K562 (cell line): Measurements from ENCODE around the gene KIF3A. TPM values are rescaled to one million over a fixed set of nuclear protein-coding genes. Genes with fewer than 3 reads are reported as not detected.
A peak's percentile ranks its signal among the peaks of the same experiment; 100 is the strongest.

Source experiments
- GABPB1 ChIP-seq: sonication (generic); formaldehyde crosslinking; IDR thresholded peaks from 2 replicates; pipeline ENCODE4 v1.8.0; 2022; ENCODE audit warnings: mild to moderate bottlenecking, missing genetic modification reagents
- HMG20B ChIP-seq: fragments of 250-450 bp; sonication (Bioruptor Pico); IDR thresholded peaks from 2 replicates; pipeline ENCODE4 v1.5.0; 2021; ENCODE audit warnings: mild to moderate bottlenecking
- KLF13 ChIP-seq: fragments of 450-650 bp; IDR thresholded peaks from 2 replicates; pipeline ENCODE4 v1.6.1; 2016; ENCODE audit warnings: missing genetic modification characterization, low read depth, mild to moderate bottlenecking, missing compliant biosample characterization, moderate library complexity, borderline replicate concordance
- KLF16 ChIP-seq: IDR thresholded peaks from 2 replicates; pipeline ENCODE4 v1.6.1; 2016; ENCODE audit warnings: antibody characterized with exemption
- MAFK ChIP-seq: IDR thresholded peaks from 2 replicates; pipeline ENCODE4 v1.6.1; 2011; ENCODE audit warnings: low read length, improper control_type of control experiment
- MTA3 ChIP-seq: fragments of 450-650 bp; formaldehyde crosslinking; IDR thresholded peaks from 2 replicates; pipeline ENCODE4 v1.6.1; 2017; ENCODE audit warnings: mild to moderate bottlenecking, borderline replicate concordance
- NFATC3 ChIP-seq: fragments of 450-650 bp; IDR thresholded peaks from 2 replicates; pipeline ENCODE4 v1.6.1; 2017; ENCODE audit warnings: mild to moderate bottlenecking
- NR2C2 ChIP-seq, 2 experiments: fragments of 200-800 bp in 1 of 2; sonication (Bioruptor generic) in 1 of 2; sonication (generic) in 1 of 2; formaldehyde crosslinking in 1 of 2; IDR thresholded peaks; 2 replicates each; pipeline versions ENCODE4 v1.6.1 to v1.8.0; 2016 to 2022; ENCODE audit warnings: mild to moderate bottlenecking in 1 of 2, missing compliant biosample characterization in 1 of 2, missing genetic modification characterization in 1 of 2, missing genetic modification reagents in 1 of 2
- SIN3A ChIP-seq, 2 experiments: fragments of 150-350 bp in 1 of 2; IDR thresholded peaks; 2 replicates each; pipeline ENCODE4 v1.6.1; 2011 to 2016; ENCODE audit warnings: borderline replicate concordance in 2 of 2, low read depth in 2 of 2, low read length in 2 of 2, mild to moderate bottlenecking in 2 of 2, moderate library complexity in 2 of 2; ENCODE audit not compliant: control insufficient read depth in 1 of 2
- SOX6 ChIP-seq: fragments of 450-650 bp; IDR thresholded peaks from 2 replicates; pipeline ENCODE4 v1.6.1; 2014; ENCODE audit warnings: mild to moderate bottlenecking
- TCF3 ChIP-seq: sonication (generic); formaldehyde crosslinking; IDR thresholded peaks from 2 replicates; pipeline ENCODE4 v1.4.0; 2020; ENCODE audit warnings: mild to moderate bottlenecking, missing genetic modification reagents
- ZNF239 ChIP-seq: fragments of 250-450 bp; sonication (Bioruptor Pico); IDR thresholded peaks from 2 replicates; pipeline ENCODE4 v1.4.0; 2020; ENCODE audit warnings: mild to moderate bottlenecking
- ZNF316 ChIP-seq: fragments of 450-650 bp; IDR thresholded peaks from 2 replicates; pipeline ENCODE4 v1.6.1; 2016
- ZNF318 ChIP-seq, 2 experiments: fragments of 450-650 bp; IDR thresholded peaks; 2 replicates each; pipeline ENCODE4 v1.6.1; 2016; ENCODE audit warnings: mild to moderate bottlenecking in 2 of 2, borderline replicate concordance in 1 of 2, low read depth in 1 of 2, moderate library complexity in 1 of 2
- ZNF354B ChIP-seq: fragments of 250-450 bp; sonication (Bioruptor Pico); IDR thresholded peaks from 2 replicates; pipeline ENCODE4 v1.4.0; 2020
- ZNF583 ChIP-seq: fragments of 250-450 bp; sonication (Bioruptor Pico); IDR thresholded peaks from 2 replicates; pipeline ENCODE4 v1.4.0; 2020
- ZNF830 ChIP-seq: fragments of 250-450 bp; sonication (Bioruptor Pico); IDR thresholded peaks from 2 replicates; pipeline ENCODE4 v1.5.0; 2021; ENCODE audit warnings: mild to moderate bottlenecking
- ZSCAN29 ChIP-seq: fragments of 450-650 bp; IDR thresholded peaks from 2 replicates; pipeline ENCODE4 v1.6.1; 2017
- polyA plus RNA-seq, 8 experiments: library from polyadenylated mRNA; depleted of rRNA in 4 of 8; stranded (reverse) in 5 of 8; unstranded in 3 of 8; fragments of >200 nt; fragmentation: Nextera tagmentation in 2 of 8; fragmentation: Illumina TruSeq in 1 of 8; extraction: Ambion mirVana in 2 of 8; extraction: Trizol in 1 of 8; gene quantifications; 2 replicates each; pipeline versions ENCODE4 v1.2.1 to v1.2.3, GENCODE V29; 2011 to 2014; ENCODE audit warnings: inconsistent platforms in 1 of 8, missing spikeins in 1 of 8
- total RNA-seq, 7 experiments: library from RNA; depleted of rRNA in 6 of 7; stranded (reverse); fragments of >200 nt in 6 of 7; fragmentation: Illumina TruSeq in 2 of 7; extraction: Trizol in 2 of 7; gene quantifications; 2 replicates each; pipeline versions ENCODE4 v1.2.1 to v1.2.3, GENCODE V29; 2011 to 2021; ENCODE audit warnings: low replicate concordance in 1 of 7
- TF ChIP-seq, protein P1 (sequence below): fragments of 250-450 bp; sonication (Bioruptor Pico); IDR thresholded peaks from 2 replicates; pipeline ENCODE4 v1.5.0; 2021; ENCODE audit warnings: mild to moderate bottlenecking, borderline replicate concordance

The KIF3A gene
- total and polyA plus RNA-seq, 9 of the 15 experiments (the other 6 are each of a cell fraction or from before 2014, with no cell fraction given) = 1.5 to 7.8 (median 6.0) TPM

GRCh38 chr5:132773601-132774355 is 36.4 kb upstream of the KIF3A start (continued):
- TF ChIP-seq GABPB1 (CRISPR knock-in tag) = no peak
- TF ChIP-seq HMG20B (CRISPR knock-in tag) = no peak
- TF ChIP-seq ZNF583 (CRISPR knock-in tag) = 0 out of 2 replicates have a peak, but pooled peaks have one; percentile 6
- no peak for TF ChIP-seq ZNF354B (CRISPR knock-in tag)
- TF ChIP-seq ZNF318 (IDR thresholded peaks at IDR 0.05; ENCODE audit: borderline replicate concordance in 1 of 2, low read depth in 1 of 2) = no peak
- TF ChIP-seq NR2C2 (CRISPR knock-in tag; IDR thresholded peaks at IDR 0.05) = 0 out of 2 replicates have a peak, but pooled peaks have one; percentile 14
- TF ChIP-seq NR2C2 (tag; IDR thresholded peaks at IDR 0.05) = no peak
- TF ChIP-seq KLF16 = 0 out of 2 replicates have a peak, but pooled peaks have one; percentile 24
- TF ChIP-seq ZNF239 (CRISPR knock-in tag) = no peak
- TF ChIP-seq MAFK = no peak
- TF ChIP-seq ZNF830 (CRISPR knock-in tag) = no peak
- TF ChIP-seq MTA3 = peak; percentile 40; the same call in 1 of the 2 replicates
- no peak for TF ChIP-seq SIN3A (IDR thresholded peaks at IDR 0.05; ENCODE audit: borderline replicate concordance in 2 of 2, control insufficient read depth in 1 of 2, low read depth in 2 of 2, low read length in 2 of 2)
- no peak for TF ChIP-seq ZSCAN29
- no peak for TF ChIP-seq KLF13 (tag)
- no peak for TF ChIP-seq ZNF316
- TF ChIP-seq, protein P1, sequence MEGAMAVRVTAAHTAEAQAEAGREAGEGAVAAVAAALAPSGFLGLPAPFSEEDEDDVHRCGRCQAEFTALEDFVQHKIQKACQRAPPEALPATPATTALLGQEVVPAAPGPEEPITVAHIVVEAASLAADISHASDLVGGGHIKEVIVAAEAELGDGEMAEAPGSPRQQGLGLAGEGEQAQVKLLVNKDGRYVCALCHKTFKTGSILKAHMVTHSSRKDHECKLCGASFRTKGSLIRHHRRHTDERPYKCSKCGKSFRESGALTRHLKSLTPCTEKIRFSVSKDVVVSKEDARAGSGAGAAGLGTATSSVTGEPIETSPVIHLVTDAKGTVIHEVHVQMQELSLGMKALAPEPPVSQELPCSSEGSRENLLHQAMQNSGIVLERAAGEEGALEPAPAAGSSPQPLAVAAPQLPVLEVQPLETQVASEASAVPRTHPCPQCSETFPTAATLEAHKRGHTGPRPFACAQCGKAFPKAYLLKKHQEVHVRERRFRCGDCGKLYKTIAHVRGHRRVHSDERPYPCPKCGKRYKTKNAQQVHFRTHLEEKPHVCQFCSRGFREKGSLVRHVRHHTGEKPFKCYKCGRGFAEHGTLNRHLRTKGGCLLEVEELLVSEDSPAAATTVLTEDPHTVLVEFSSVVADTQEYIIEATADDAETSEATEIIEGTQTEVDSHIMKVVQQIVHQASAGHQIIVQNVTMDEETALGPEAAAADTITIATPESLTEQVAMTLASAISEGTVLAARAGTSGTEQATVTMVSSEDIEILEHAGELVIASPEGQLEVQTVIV = no peak
- TF ChIP-seq TCF3 (CRISPR knock-in tag) = peak; percentile 68
- no peak for TF ChIP-seq NFATC3
- TF ChIP-seq SOX6 = peak; percentile 39; the same call in 1 of the 2 replicates
